ENCODE results near the gene METRN.
A peak's percentile ranks its signal among the peaks of the same experiment; 100 is the strongest.

Gene METRN

DNA sequence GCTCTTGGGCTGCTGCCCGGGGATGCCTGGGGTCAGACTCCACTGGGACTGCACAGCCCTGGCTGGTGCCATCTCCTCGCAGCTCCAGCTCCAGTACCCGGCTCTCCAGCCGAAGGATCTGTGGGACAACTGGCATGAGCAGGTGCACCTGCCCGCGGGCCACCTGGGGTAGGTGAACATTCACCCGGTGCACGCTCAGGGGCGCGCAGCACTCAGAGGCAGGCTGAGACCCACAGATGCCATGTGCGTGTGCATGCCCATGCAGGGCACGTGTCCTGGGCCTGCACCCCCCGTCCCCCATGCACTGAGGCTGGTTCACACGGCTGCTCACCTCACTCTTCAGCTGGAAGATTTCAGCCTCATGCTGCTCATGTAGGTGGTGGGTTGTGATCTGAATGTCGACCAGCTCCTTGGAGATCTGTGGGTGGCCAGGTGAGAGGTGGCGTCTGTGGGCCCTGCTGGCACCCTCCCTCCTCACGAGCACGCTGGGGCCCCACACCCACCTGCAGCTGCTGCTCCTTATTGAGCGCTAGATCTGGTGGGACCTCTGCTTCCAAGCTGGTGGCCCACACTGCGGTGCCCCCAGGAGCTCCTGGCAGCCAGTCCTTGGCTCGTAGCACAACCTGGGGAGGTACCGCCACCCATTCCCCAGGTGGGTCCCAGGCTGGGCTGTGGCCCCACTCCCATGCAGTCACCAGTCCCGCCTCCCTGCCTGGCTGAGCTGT lies 10.7 kb downstream of the METRN start:
- no peak for DNase-seq

DNA sequence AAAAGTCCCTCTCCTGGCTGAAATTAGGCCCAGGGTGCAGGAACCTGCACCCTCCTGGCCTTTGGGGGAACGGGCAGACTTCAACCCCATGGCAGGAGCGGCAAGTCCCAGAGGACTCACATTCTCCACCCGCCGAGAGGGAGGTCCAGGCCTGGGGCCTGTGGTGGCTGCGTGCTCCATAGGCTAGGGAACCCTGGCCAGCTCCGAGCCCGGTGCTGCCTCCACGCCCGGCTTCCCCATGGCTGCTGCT lies 11.2 kb downstream of the METRN start:
- DNase-seq = no peak

DNA sequence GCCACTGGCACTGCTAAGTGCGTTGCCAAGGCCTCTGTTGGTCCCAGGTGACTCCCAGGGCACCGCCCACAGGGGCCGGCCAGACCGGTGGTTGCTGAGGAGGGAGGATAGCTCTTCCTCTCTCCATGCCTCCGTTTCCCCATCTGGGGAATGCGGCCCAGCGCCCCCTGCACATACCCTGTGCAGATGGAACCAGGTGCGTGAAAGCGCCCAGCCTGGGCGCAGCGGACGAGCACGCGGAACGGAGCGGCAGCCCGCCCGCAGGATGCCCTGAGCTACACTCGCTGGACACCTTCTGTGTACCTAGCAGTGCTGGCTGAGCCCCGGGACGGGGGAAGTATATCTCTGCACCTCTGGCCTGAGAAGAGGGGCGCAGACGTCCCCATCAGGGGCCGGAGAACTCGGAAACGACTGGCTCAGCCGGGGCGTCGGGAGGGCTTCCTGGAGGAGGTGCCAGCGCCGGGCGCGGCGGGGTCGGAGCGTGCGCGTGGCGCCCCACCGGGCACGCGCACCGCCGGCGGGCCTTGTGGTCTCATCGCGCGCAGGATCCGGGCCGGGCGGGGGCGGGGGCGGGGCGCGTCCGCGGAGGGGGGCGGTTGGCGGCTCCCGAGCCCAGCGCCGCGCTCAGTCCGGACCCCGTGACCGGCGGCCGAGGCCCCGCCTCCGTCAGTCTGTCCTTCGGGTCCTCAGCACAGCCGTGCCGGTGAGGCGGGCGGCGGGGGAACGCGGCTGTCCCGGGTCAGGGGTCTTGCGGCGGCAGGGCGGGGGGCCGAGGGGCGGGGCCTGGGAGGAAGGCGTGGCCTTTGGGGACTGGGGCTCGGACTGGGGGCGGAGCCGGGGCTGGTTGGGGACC lies 11.7 kb downstream of the METRN start, which contains the start of the genes CCDC78 and HAGHL:
Gene CCDC78, minus strand, starts transcription at position 6 of the 853 bp plus-strand sequence. CDS start 76 bp downstream, outside the sequence.
Gene HAGHL, plus strand, starts transcription at position 669 of the 853 bp plus-strand sequence. CDS start 404 bp downstream, outside the sequence.
- DNase-seq = no peak

DNA sequence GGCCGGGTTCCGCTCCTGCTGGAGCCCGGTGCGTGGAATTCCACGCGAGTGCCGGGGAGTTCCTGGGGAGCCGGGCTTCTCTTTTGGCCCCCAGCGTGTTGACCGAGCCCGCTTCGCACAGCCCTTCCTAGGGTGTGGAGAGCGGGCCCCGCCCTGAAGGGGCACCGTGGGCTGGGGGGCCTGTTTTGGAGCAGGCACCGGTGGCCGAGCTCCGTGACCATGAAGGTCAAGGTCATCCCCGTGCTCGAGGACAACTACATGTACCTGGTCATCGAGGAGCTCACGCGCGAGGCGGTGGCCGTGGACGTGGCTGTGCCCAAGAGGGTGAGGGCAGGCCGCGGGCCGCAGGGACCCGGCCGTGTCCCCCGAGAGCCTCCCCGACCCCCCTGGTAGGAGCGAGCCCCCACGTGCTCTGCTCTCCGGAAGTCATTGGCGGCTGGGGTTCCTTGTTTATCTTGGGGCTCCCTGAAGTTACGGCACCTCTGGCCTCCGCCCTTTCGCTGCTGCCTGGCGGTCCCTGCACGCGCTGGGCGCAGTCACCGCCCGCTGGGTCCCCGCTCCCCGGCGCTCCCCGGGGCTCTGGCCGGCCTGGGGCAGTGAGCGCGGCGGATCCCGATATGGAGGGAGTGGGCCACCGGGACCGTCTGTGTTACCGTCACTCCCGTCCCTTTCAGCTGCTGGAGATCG lies 12.5 kb downstream of the METRN start:
- no peak for DNase-seq

DNA sequence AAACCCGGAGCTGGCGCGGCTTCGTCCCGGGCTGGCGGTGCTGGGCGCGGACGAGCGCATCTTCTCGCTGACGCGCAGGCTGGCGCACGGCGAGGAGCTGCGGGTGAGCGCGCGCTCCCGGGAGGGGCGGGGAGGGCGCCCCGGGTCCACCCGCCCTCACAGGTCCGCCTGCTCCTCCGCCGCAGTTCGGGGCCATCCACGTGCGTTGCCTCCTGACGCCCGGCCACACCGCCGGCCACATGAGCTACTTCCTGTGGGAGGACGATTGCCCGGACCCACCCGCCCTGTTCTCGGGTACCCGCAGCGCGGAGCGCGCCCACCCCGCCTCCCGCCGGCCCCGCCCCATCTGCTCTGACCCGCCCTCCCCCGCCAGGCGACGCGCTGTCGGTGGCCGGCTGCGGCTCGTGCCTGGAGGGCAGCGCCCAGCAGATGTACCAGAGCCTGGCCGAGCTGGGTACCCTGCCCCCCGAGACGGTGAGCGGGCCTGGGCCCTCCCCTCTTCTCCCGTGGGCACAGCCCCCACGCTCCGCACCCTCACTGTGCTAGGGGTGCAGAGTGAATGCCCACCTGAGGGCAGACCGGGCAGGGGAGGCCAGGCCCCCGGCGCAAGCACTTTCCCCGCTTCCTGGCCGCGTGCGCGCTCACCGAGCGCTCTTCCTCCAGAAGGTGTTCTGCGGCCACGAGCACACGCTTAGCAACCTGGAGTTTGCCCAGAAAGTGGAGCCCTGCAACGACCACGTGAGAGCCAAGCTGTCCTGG lies 13.4 kb downstream of the METRN start:
- peak; percentile 32 for DNase-seq

DNA sequence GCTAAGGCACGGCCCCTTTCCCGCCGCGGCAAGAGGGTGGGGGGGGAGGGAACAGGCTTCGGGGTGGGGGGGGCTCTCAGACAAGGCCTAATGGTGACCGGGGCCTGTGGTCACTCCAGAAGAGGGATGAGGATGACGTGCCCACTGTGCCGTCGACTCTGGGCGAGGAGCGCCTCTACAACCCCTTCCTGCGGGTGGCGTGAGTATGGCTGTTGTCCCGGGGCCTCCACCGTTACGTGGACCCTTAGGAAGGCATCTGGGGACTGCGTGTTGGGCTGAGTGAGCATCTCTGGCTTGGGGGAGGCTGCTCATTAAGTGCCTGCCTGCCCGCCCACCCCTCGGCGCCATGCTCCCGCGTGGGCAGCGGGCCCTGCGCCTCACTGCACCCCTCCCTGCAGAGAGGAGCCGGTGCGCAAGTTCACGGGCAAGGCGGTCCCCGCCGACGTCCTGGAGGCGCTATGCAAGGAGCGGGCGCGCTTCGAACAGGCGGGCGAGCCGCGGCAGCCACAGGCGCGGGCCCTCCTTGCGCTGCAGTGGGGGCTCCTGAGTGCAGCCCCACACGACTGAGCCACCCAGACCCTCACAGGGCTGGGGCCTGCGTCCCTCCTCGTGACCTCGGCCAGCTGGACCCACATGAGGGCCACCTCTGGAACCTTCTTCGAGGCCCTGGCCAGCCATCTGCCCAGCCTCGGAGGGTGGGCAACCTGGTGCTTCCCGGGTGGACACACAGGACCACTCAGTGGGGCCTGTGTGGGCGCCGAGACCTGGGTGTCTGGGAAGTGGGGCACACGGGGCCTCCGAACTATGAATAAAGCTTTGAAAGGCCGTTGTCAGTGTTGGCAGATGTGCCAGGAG lies 14.2 kb downstream of the METRN start:
- no peak for DNase-seq

DNA sequence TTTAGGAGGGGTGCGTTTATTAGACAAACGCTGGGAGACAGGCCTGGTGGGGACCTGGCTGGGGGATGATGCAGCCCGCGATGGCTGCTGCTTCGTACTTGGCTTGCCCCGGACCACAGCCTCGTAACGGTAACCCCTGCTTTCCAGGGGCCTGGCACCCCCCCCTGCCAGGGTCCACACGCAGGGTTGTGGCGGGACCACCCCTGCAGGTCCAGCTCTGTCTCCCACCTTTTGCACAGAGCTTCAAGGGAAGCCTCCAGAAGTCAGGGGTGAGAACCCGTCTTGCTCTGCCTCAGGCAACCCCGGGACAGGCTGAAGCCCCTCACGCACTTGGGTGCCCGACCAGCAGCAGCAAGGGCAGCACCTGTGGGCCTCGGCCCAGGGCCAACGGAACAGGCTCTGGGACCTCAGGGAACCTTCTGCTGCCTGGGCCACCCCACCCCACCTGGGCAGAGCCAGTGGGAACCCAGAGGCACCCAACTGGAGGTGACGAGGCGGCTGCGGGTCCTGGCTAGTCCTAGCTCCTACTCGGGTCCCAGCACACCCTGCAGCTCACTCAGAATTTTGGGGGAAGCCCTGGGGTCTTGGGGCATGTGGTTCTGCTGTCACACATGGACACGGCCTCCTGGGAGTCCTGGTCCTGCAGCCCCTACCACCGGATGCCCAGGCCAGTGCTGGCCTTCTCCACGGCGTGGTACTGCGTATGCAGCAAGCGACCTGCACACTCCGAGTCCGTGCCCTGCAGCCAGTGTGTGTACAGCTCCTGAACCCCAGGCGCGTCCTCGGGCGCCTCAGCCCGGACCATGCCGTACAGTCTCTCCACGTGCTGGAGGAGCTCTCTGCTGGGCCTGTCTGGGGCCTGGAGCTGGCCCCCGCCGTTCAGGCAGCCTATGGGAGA lies 15.1 kb downstream of the METRN start:
- DNase-seq = no peak

DNA sequence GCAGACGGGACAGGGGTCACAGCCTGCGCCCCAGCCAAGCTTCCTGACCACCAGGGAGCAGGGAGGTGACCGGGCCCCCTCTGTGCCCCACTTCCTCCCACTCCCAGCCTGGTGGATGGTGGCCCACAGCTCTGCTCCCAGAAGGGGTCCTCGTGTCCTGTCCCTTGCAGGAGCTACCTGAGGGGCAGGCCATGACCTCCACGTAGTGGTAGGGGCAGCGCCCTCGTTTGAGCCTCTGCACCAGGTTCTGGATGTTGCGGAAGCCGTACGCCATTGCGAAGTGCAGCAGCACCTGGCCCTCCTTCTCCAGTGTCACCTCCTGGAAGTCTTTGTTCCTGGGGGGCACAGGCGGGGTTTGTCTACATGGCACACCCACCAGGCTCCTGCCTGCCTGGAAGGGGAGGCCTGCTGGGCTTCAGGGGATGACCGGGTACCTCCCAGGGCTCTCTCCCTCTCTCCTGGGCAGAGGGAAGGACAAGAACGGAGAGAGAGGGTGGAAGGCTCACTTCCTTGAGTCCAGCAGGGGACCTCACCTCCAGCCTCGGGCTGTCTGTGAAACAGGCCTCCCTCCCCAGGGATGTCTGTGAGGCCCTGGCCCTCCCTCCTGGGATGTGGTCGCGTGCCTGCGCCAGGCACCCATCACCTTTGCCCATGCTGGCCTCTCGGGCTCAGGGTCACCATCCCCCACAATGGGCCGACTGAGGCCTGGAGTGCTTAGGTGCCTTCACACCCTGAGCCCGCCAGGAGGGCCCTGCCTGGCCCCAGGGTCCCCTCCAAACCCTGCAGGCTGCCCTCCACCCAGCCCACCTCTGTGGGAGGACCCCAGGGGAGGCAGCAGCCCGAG lies 16.0 kb downstream of the METRN start:
- no peak for DNase-seq

DNA sequence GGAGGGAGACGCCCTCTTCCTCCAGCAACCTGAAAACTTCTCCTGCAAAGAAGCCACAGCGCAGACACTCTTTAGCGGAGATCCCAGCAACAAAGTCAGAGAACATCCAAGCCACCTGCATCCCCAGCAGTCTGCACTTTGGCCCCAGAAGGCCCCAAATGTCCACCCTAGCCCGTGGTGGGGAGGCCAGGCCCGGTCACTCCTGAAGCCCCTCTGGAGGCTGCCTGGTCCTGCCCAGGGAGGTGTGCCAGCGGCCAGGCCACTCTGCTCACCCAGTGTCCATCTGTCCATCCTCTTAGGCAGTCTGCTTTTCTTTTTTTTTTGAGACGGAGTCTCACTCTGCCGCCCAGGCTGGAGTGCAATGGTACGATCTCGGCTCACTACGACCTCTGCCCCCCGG lies 17.4 kb downstream of the METRN start:
- no peak for DNase-seq

DNA sequence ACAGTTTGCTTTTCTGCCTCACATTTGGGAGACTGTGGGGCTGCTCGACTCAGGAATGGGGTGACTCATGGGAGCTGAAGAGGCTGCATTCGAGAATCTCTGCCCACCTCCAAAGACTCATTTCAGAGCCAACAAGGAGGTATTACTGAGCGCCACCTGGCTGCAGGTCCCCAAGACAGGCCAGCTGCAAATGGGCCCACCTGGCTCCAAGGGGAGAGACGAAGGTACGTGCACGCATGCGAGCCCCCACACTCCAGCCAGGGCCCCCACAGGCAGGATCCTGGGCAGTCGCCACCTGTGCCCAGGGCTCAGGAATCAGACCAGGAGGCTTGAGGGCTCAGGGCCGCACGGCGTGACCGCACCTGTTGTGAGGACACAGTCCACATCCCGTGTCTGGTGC lies 18.0 kb downstream of the METRN start:
- no peak for DNase-seq

DNA sequence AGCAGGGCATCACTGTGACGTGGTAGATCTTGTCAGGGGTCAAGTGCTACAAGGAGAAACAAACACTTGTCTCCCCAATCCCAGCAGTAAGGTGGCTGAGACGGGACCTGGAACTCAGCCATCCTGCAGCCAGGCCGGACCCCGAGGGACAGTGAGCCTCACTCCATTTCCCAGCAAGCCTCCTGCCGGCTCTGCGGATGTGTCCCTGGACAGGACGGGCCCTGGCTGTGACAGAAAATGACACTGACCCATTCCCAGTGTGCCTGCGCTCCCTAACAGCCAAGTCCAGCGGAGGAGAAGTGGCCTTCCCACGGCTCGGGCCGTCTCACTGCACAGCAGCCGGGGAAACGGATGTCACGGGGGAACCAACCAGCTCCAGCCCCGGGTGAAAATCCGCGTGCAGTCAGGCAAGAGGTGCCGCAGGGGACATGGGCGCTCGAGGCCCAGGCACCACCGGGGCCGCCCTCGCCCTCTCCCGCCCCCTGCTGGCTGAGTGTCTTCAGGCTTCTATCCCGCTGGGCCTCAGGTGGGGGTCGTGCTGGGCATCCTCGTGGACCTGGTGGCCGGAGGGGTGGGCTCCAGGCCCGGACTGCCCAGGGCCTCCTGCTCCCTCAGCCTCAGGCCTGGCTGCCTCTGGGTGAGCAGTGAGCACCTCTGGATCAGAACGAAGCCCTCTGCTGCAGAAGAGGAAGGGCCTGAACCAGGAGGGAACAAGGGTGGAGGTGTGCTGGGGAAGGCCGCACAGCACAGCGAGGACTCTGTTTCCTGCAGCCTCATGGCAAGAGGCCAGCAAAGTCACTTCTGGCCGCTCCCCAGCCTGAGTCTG lies 18.7 kb downstream of the METRN start:
- no peak for DNase-seq

DNA sequence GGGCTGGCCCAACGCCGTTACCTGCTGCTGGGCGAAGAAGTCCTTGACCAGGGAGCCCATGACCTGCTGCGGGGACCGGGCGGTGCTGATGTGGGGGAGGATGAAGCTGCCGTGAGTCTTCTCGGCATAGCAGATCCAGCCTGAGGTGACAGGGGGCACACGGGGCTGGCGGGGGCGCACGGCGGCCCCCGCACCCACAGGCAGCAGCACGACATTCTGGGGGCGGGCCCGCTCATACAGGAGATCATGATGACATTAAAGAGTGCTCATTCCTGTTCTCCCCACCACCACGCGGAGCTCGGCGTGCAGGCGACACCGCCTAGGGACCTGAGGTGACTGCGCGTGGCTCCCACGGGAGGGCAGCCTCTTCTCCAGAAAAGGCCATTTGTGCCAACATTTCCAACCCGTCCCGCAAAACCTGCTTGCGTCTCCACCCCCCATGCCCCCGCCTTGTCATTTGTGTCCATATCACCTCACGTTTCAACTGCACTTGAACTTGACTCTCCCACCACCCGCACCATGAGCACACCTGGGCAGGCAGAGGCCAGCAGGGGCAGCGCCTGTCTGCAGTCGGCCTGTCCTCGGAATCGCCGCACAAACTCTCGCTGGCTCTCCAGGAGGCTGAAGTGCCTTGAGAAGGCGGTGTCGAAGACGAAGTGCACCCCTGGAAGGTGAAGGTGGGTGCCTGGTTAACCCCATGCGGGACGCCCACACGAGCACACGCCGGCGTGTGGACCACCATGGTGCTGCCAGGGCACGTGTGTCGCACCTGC lies 19.5 kb downstream of the METRN start:
- DNase-seq = no peak

DNA sequence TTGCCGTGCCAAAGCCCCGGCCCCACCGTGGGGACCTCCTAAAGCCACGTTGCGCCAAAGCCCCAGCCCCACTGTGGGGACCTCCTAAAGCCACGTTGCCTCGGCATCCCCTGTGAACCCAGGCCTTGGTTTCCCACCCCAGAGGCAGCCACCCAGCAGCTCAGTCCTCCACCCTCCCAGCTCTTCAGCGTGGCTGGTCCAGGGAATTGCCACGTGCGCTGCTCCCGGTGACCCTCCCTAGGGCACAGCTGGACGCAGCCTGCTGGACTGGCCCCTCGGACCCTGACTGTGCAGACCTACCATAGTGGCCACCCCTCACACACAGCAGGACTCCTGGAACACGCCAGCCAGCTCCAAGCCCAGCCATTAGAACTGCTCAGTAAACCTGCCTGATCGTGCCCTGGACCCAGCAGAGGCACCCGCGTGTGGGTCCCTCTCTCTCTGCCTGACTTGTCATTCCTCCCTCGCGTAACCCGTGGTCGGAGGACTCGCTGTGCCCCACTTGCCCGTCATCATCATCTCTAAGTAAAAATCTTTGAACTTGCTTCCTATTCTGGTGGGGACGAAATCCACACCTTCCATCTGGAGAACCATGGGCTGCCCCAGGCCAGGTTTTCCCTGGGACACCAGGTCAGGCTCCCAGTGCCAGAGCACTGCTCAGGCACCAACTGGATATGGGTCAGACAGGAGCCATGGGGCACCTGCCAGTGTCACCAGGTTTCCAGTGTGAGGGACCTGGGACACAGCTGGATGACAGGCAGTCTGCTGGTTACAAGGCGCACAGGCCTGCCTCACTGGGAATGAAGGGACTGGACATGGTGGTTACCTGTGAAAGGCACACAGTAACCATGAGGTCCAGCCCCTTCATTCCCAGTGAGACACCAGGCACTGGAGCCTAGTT lies 20.3 kb downstream of the METRN start:
- no peak for DNase-seq

DNA sequence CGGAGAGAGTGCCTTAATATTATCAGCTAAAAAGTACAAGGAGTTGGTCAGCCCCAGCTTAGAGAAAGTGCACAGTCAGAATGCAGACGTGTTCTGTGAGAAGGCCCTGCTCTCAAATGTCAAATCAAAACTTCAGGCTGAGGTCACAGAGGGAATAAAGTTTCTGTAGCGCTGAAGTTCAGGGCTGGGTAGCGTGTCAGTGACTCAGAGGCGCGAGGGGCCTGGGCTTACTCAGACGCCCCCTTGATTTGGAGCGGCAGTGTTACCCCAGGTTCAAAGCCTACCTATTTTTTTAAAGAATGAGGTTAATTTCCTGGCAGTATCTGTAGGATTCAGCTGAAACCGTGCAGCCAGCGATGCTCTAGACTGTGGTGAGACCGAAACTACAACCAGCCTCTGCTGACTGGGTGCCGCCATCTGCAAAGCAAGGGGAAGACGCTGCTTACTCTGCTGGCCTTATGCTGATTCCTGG lies 21.1 kb downstream of the METRN start:
- DNase-seq = no peak

DNA sequence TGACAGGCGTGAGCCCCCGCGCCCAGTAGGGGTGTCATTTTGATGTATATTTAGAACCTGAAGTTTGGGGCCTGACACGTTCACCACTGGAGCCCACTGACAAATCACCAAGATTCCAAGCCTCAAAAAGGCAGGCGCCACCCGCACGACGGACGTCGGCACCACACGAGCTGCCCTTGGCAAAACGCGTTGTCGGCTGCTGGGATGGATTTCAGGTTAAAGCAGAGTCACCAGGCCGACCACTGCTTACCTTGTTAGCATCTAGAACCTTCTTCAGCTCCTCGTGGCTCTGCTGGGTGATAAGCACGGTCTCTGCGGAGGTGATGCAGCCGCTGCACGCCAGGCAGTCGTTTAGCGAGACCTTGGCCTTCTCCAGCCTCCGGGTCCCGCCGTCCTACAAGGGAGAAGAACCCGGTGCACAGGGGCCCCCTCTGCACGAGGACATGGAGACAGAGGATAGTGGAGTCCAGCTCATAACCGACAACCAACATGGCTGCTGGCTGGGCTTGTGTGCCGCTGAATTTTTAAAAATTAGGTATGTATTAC lies 22.1 kb downstream of the METRN start:
- no peak for DNase-seq

DNA sequence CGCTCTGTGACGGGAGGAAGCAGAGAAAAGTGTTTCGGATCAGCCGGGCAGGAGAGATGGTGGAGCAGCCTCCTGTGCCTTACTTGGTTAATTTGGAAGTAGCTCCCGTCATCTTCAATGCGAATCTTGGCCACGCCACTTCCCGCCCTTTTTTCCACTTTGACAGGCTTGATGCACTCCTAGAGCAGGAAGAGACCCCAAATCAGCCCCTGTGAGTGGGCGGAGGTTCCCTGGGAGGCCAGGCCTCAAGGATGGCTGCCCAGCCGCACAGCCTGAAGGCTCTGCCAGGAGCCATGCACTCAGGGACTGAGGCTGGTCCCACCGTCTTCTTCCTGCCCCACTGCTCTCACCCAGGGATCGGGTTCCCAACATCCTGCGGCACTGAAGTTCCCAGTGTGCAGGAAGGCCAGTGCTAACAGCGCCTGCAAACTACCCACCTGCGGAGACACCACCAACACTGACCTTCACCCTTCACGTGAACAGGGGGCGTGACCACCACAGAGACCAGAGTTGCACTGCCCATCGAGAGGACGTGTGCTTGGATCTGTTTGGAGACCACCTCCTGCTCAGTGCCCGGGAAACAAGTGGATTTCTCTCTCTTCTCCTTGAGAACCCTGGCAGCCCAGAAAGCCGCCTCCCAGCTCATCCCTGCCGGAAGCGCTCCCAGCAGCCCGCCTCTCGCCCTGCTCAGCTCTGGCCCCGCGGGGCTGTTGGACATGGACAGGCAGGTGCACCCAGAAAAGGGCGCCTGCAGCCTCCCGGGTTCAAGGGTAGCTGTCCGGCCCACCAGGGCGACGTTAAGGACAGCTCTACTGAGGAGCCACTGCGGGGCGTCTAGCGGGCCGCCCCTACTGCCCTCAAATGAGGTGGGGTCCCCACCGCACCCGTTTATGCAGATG lies 24.9 kb downstream of the METRN start:
- no peak for DNase-seq

All from DMS79 treated with DMSO at 0.1 percent for 48 hours (cell line).